A549 (cell line): Measurements from ENCODE around the gene GALP. TPM values are rescaled to one million over a fixed set of nuclear protein-coding genes. Genes with fewer than 3 reads are reported as not detected.

Experiments used
- ATAC-seq, 2 experiments: fragments of 200-7000 bp in 1 of 2; fragments of >200 bp in 1 of 2; cut with Nextera tagmentation in 1 of 2; cut with Tn5 transposase in 1 of 2; 3 replicates each; pipeline versions ENCODE4 v1.8.0 to v1.9.1; 2018 to 2020; ENCODE audit warnings: mild to moderate bottlenecking in 1 of 2, moderate library complexity in 1 of 2
- CTCF ChIA-PET: fragments of 300-600 bp; sonication (Branson Sonifier 250); formaldehyde crosslinking; extraction: SDS; loops from one replicate; lab custom pipeline; 2021; ENCODE audit warnings: antibody characterized with exemption, inconsistent platforms; lab: Yijun Ruan, JAX
- POLR2A ChIA-PET: fragments of 350-600 bp; formaldehyde crosslinking; extraction: SDS; loops from one replicate; lab custom pipeline; 2021; ENCODE audit warnings: antibody characterized with exemption, inconsistent platforms; lab: Yijun Ruan, JAX
- DNase-seq, 2 experiments: peaks; one replicate each; pipeline versions ENCODE4 v3.0.0 to v3.0.0-alpha.2; 2011 to 2016; ENCODE audit warnings: low read depth in 1 of 2, low spot score in 1 of 2
- FAIRE-seq: peaks from 2 replicates; lab custom pipeline; 2011; peaks lifted over from hg19 to GRCh38; lab: Jason Lieb, UNC
- H3K27ac ChIP-seq, 2 experiments: fragments of >200 bp; sonication (Bioruptor Twin); formaldehyde crosslinking; 3 replicates each; pipeline ENCODE4 v1.5.1; 2016 to 2017
- H3K4me1 ChIP-seq: fragments of >200 bp; sonication (Bioruptor Twin); formaldehyde crosslinking; 3 replicates; pipeline ENCODE4 v1.6.1; 2016
- H3K4me2 ChIP-seq: fragments of >200 bp; sonication (Bioruptor Twin); formaldehyde crosslinking; 3 replicates; pipeline ENCODE4 v1.6.1; 2016
- H3K4me3 ChIP-seq: fragments of >200 bp; sonication (Bioruptor Twin); formaldehyde crosslinking; 3 replicates; pipeline ENCODE4 v1.5.1; 2016
- H3K9me3 ChIP-seq: fragments of >200 bp; sonication (Bioruptor Twin); formaldehyde crosslinking; 3 replicates; pipeline ENCODE4 v1.6.1; 2016
- CBX2 ChIP-seq: fragments of 200-600 bp; sonication (generic); IDR thresholded peaks from 2 replicates; pipeline ENCODE4 v1.6.1; 2016; ENCODE audit warnings: low read depth, mild to moderate bottlenecking, borderline replicate concordance
- CBX8 ChIP-seq: fragments of 200-600 bp; sonication (generic); IDR thresholded peaks from 2 replicates; pipeline ENCODE4 v1.6.1; 2016
- CHD4 ChIP-seq: fragments of 200-600 bp; sonication (generic); IDR thresholded peaks from 2 replicates; pipeline ENCODE4 v1.6.1; 2016; ENCODE audit warnings: antibody characterized with exemption, mild to moderate bottlenecking, borderline replicate concordance
- E2F6 ChIP-seq: IDR thresholded peaks from 2 replicates; pipeline ENCODE4 v1.6.1; 2012; ENCODE audit warnings: low read depth, borderline replicate concordance
- ELK1 ChIP-seq: fragments of 150-350 bp; IDR thresholded peaks from 2 replicates; pipeline ENCODE4 v1.6.1; 2014; ENCODE audit warnings: low read depth, mild to moderate bottlenecking, low read length
- EP300 ChIP-seq, 2 experiments: fragments of >200 bp; sonication (Bioruptor Twin); formaldehyde crosslinking; IDR thresholded peaks; 2 replicates in 1 of 2; 3 replicates in 1 of 2; pipeline ENCODE4 v1.6.1; 2016 to 2017
- FOSB ChIP-seq: fragments of 250-450 bp; sonication (Bioruptor Pico); IDR thresholded peaks from 2 replicates; pipeline ENCODE4 v1.5.0; 2020; ENCODE audit warnings: mild to moderate bottlenecking, moderate library complexity
- FOXS1 ChIP-seq: fragments of 250-450 bp; sonication (Bioruptor Pico); IDR thresholded peaks from 2 replicates; pipeline ENCODE4 v1.5.0; 2020; ENCODE audit warnings: mild to moderate bottlenecking, moderate library complexity
- HES2 ChIP-seq: fragments of >200 bp; sonication (Bioruptor Twin); formaldehyde crosslinking; IDR thresholded peaks from 2 replicates; pipeline ENCODE4 v1.6.1; 2016
- HMGXB4 ChIP-seq: fragments of 250-450 bp; sonication (Bioruptor Pico); IDR thresholded peaks from 2 replicates; pipeline ENCODE4 v1.5.0; 2021; ENCODE audit warnings: mild to moderate bottlenecking, moderate library complexity, borderline replicate concordance
- JUN ChIP-seq, 2 experiments: fragments of >200 bp; sonication (Bioruptor Twin); formaldehyde crosslinking; IDR thresholded peaks; 2 replicates in 1 of 2; 3 replicates in 1 of 2; pipeline ENCODE4 v1.6.1; 2016 to 2017
- JUNB ChIP-seq: fragments of >200 bp; sonication (Bioruptor Twin); formaldehyde crosslinking; IDR thresholded peaks from 2 replicates; pipeline ENCODE4 v1.6.1; 2016
- KDM5A ChIP-seq: fragments of 200-600 bp; sonication (generic); IDR thresholded peaks from 2 replicates; pipeline ENCODE4 v1.6.1; 2016; ENCODE audit warnings: antibody characterized with exemption, mild to moderate bottlenecking
- MAFK ChIP-seq: fragments of 450-650 bp; IDR thresholded peaks from 2 replicates; pipeline ENCODE4 v1.6.1; 2014; ENCODE audit not compliant: partially characterized antibody
- MAZ ChIP-seq: fragments of 150-350 bp; IDR thresholded peaks from 2 replicates; pipeline ENCODE4 v1.6.1; 2014; ENCODE audit warnings: antibody characterized with exemption, low read depth, low read length, borderline replicate concordance
- POLR2A ChIP-seq: IDR thresholded peaks from 2 replicates; pipeline ENCODE4 v1.6.1; 2012; ENCODE audit warnings: mild to moderate bottlenecking, low read length
- POLR2AphosphoS2 ChIP-seq: conservative IDR thresholded peaks from 2 replicates; pipeline ENCODE4 v1.6.1; 2012; ENCODE audit warnings: low read length, improper control_type of control experiment, inconsistent platforms
- RCOR1 ChIP-seq: fragments of 150-350 bp; IDR thresholded peaks from 2 replicates; pipeline ENCODE4 v1.6.1; 2014; ENCODE audit warnings: antibody characterized with exemption, low read length, low read depth
- RNF2 ChIP-seq: fragments of 200-600 bp; sonication (generic); IDR thresholded peaks from 2 replicates; pipeline ENCODE4 v1.6.1; 2016; ENCODE audit warnings: low read depth, mild to moderate bottlenecking, antibody characterized with exemption, moderate library complexity, borderline replicate concordance
- SMC3 ChIP-seq: fragments of >200 bp; sonication (Bioruptor Twin); formaldehyde crosslinking; IDR thresholded peaks from 3 replicates; pipeline ENCODE4 v1.6.1; 2018; ENCODE audit warnings: inconsistent platforms
- SREBF2 ChIP-seq: fragments of 450-650 bp; IDR thresholded peaks from 2 replicates; pipeline ENCODE4 v1.6.1; 2014; ENCODE audit warnings: mild to moderate bottlenecking, moderate library complexity
- USF2 ChIP-seq: fragments of 450-650 bp; IDR thresholded peaks from 2 replicates; pipeline ENCODE4 v1.6.1; 2014; ENCODE audit warnings: antibody characterized with exemption
- ZNF302 ChIP-seq: fragments of 250-450 bp; sonication (Bioruptor Pico); IDR thresholded peaks from 2 replicates; pipeline ENCODE4 v1.9.0; 2021; ENCODE audit warnings: inconsistent platforms, mild to moderate bottlenecking, moderate library complexity
- ZSCAN20 ChIP-seq: fragments of 250-450 bp; sonication (Bioruptor Pico); IDR thresholded peaks from 2 replicates; pipeline ENCODE4 v1.8.0; 2022; ENCODE audit warnings: mild to moderate bottlenecking, moderate library complexity
- WGBS: methylation state at CpG from one replicate; pipeline ENCODE4 v1.1.6; 2017; ENCODE audit errors: missing lambda C conversion rate; 5-methylcytosine and 5-hydroxymethylcytosine counted together
- polyA plus RNA-seq, 4 experiments: library from polyadenylated mRNA; depleted of rRNA in 3 of 4; stranded (reverse); fragments of >200 nt; fragmentation: RNase III in 1 of 4; extraction: RNeasy Plus Mini Kit Qiagen cat#74134 plus additional on column Dnase treatment in 1 of 4; gene quantifications; 2 replicates in 3 of 4; 3 replicates in 1 of 4; pipeline ENCODE4 v1.2.3, GENCODE V29; 2011 to 2017
- TF ChIP-seq, protein P1 (sequence below): IDR thresholded peaks from 2 replicates; pipeline ENCODE4 v1.6.1; 2012
- TF ChIP-seq, protein P2 (sequence below): fragments of >200 bp; sonication (Bioruptor Twin); formaldehyde crosslinking; IDR thresholded peaks from 3 replicates; pipeline ENCODE4 v1.5.1; 2016

Gene GALP
- polyA plus RNA-seq, 2 of the 4 experiments (the other 2 are of a cell fraction), result not detected

GRCh38 chr19:56161534-56161933, 14.3 kb upstream of the GALP start:
- FAIRE-seq (no peak), DNase-seq (no peak)

GRCh38 chr19:56162258-56162657, 13.6 kb upstream of the GALP start:
- no peak overlapping the region for H3K4me3 ChIP-seq
- H3K9me3 ChIP-seq, result no peaks in the 10 kb centered on the region; the same call in 2 of the 3 replicates
- TF ChIP-seq MAFK (no peak), HMGXB4 (CRISPR knock-in tag) (no peak), HES2 (no peak), MAZ (no peak), E2F6 (no peak), RCOR1 (no peak), ZSCAN20 (CRISPR knock-in tag) (no peak), JUN (IDR thresholded peaks at IDR 0.05) (no peak), EP300 (IDR thresholded peaks at IDR 0.05) (no peak), POLR2A (no peak), FOSB (CRISPR knock-in tag) (no peak)
- TF ChIP-seq, all 56 proteins: peak for 0
- POLR2A ChIA-PET, result no interaction called here
- DNase-seq, result no peak
- H3K27ac ChIP-seq, result no peak overlapping the region
- CTCF ChIA-PET, result interaction anchor here (0.7 to 1.1 kb wide), 3 partner anchors 8 to 30 kb away, joined by 3 to 5 read pairs (median 3); no protein-coding TSS in a partner anchor
- H3K4me2 ChIP-seq, result no peak overlapping the region
- peak in 1 of 2 experiments; percentile 36; a peak in 2 of 6 replicates for ATAC-seq
- 73% methylated on average over 9 of the region's 9 CpGs for WGBS
- H3K4me1 ChIP-seq, result no peaks in the 10 kb centered on the region
- FAIRE-seq, result no peak

More at GRCh38 chr19:56161534-56161933, 14.3 kb upstream of the GALP start:
- no peak overlapping the region for H3K4me2 ChIP-seq
- 96% methylated on average over 11 of the region's 11 CpGs for WGBS
- TF ChIP-seq CHD4 (no peak), KDM5A (no peak), JUNB (no peak), SREBF2 (no peak), CBX2 (no peak), USF2 (no peak), RNF2 (no peak), ZNF302 (CRISPR knock-in tag) (no peak), CBX8 (no peak), SMC3 (no peak), ELK1 (no peak), E2F6 (no peak), POLR2AphosphoS2 (no peak), FOXS1 (CRISPR knock-in tag) (no peak), POLR2A (no peak)
- TF ChIP-seq, protein P1, sequence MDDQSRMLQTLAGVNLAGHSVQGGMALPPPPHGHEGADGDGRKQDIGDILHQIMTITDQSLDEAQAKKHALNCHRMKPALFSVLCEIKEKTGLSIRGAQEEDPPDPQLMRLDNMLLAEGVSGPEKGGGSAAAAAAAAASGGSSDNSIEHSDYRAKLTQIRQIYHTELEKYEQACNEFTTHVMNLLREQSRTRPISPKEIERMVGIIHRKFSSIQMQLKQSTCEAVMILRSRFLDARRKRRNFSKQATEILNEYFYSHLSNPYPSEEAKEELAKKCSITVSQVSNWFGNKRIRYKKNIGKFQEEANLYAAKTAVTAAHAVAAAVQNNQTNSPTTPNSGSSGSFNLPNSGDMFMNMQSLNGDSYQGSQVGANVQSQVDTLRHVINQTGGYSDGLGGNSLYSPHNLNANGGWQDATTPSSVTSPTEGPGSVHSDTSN, result no peak
- TF ChIP-seq, protein P2, sequence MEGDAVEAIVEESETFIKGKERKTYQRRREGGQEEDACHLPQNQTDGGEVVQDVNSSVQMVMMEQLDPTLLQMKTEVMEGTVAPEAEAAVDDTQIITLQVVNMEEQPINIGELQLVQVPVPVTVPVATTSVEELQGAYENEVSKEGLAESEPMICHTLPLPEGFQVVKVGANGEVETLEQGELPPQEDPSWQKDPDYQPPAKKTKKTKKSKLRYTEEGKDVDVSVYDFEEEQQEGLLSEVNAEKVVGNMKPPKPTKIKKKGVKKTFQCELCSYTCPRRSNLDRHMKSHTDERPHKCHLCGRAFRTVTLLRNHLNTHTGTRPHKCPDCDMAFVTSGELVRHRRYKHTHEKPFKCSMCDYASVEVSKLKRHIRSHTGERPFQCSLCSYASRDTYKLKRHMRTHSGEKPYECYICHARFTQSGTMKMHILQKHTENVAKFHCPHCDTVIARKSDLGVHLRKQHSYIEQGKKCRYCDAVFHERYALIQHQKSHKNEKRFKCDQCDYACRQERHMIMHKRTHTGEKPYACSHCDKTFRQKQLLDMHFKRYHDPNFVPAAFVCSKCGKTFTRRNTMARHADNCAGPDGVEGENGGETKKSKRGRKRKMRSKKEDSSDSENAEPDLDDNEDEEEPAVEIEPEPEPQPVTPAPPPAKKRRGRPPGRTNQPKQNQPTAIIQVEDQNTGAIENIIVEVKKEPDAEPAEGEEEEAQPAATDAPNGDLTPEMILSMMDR, result no peak
- H3K9me3 ChIP-seq, result no peaks in the 10 kb centered on the region; the same call in 2 of the 3 replicates
- POLR2A ChIA-PET, result no interaction called here
- no peak overlapping the region for H3K4me3 ChIP-seq
- ATAC-seq, result peak in 1 of 2 experiments; percentile 18; a peak in 1 of 6 replicates
- CTCF ChIA-PET, result interaction anchor here (0.9 to 1.1 kb wide), 2 partner anchors 9 to 12 kb away, joined by 3 read pairs; no protein-coding TSS in a partner anchor
- H3K27ac ChIP-seq, result no peak overlapping the region
- no peaks in the 10 kb centered on the region for H3K4me1 ChIP-seq
